NCI-H146 treated with DMSO at 0.1 percent for 48 hours (cell line): ENCODE data around the gene TRIO.

Source experiments
- DNase-seq: peaks from one replicate; lab custom pipeline; 2025; ENCODE audit not compliant: unreplicated experiment; lab: John Stamatoyannopoulos, UW

The TRIO gene

GRCh38 chr5:14166437-14166836 lies 23.3 kb downstream of the TRIO start:
- DNase-seq: no peak

- DNase-seq: no peak
Observed at GRCh38 chr5:14167211-14167845, 24.2 kb downstream of the TRIO start.

DNA sequence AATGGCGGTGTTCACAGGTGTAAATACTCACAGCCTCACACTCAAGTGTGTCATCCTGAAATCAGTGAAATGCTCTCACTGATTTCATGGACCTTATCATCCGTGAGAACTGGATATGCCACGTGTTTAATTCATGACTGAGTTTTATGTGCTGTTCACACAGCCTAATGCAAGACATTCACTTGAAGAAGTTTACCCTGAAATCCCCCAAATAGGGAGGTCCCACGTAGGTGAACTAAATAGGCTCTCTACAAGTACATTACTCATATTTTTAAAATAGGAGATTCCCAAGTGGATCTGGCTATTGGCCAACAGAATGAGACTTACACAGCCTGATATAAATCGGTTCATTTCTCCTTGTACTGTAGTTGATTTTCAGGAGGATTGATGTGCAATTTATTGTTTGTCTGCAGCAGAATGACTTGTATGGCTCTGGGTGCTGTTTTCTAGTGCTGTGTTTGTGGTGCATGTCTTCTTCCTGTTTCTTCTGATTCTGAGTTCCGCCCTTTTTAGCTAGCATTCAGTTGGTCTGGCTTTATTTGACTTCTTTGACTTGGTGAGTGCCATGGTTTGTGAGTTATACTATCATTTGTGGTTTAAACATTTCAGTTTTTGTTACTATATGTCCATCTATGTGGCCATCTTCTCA lies 25.1 kb downstream of the TRIO start:
- DNase-seq: no peak

DNA sequence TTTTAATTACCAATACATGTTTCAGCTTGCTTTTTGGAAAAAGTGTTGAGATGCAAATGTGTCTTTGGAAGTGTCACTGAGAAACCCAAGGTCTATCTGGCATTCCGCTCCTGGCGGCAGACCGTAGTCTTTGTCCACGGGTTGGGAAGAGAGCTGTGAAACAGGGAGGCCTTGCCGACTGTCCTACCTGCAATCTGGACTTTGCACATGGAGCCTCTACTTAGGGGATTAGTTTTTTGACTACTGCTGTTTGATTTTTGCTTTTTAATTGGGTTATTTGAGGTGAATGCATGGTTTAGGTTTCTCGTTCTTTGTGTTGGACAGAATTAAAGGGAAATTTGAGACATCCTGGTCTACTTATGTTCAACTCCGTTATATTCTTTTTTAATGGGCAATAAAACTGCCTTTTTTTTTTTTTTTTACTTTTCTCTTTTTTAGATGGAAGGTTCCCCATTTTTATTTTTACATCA lies 25.7 kb downstream of the TRIO start:
- no peak for DNase-seq

DNA sequence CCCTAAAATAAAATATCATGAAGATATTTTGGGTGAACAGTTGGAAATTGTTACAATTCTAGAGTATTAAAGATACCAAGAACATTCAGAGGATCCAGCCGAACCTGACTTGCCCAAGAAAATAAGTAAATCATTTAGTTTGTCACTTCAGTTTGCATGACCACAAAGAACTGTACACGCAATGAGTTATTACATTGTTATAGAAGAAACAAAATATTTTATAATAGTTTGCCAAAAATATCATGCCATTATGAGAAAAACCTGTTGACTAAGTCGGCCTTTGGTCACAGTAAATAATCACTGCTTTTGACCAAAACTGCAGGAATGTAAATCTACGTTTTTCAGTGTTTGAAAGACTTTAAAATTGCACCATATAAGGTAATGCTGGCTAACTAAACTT lies 27.9 kb downstream of the TRIO start:
- DNase-seq: no peak

DNA sequence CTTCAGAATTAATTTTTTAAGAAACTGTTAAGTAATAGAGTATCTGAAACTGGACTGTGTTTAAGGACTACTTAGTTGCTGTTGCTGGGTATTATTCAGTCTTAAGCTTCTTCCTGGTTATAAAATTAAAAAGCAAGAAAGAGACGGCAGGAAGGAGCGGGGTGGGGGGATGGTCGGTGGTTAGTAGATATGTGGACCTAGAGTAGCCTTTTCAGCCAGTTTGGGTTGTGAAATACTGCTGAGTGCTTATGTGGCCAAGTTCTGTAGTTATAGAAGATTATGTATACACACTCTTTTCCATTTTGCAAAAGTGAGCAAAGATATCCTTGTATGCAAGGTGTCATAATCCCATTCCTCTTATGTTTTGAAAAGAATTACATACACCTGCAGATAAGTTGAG lies 28.5 kb downstream of the TRIO start:
- DNase-seq: no peak

- DNase-seq: no peak
Observed at GRCh38 chr5:14172149-14172795, 29.1 kb downstream of the TRIO start.

DNA sequence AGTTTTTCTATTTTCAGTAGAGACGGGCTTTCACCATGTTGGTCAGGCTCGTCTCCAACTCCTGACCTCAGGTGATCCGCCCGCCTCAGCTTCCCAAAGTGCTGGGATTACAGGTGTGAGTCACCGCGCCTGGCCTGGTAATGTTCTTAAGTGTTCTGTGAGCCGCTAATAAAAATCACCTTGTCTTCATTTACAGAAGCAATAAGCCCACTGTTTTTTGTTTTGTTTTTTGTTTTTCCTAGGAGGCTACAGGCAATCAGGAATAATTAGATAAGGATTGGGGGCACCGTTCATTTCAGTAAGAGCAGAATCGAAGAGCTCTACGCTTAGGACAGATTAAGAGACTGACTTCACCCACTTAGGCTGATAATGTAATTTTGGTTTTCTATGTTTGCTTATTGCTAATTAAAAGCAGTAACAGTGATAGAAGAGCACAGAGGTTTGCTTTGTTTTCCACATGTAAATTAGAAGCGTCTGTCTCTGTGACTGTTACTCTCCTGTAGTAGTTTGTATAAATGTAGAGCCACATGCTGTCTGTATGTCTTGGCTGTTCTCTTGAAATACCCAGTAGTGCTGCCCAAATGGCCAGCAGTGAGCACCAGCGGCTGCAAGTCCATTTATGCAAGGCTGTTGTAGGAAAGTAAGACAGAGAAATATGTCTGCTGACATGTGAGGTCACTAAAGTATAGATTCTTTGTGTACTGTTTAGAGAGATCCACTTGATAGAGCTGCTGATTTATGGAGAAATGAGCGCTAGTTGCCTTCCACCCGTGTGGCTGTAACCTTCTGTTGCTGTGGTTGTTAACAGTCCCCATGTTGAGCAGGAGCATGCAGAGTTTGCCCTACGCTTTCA lies 30.5 kb downstream of the TRIO start:
- DNase-seq: no peak

DNA sequence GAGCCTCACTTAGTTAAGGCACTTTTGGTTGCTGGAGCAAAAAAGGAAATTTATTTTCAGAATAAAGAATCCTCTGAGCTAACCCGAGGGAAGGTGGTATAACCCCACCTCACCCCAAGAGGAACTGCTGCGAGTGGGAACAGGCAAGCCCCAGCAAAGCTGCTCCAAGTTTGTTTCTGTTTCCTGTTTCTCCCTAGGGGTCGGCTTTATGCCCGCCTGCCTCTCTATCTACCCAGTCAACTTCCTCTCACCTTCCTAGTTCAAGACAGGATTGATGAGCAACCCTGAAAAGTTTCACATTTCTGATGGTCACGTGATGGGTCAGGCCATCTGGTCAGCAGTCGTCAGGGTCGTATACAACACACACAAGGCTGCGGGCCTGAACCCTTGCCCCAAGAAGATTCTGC lies 31.1 kb downstream of the TRIO start:
- no peak for DNase-seq

DNA sequence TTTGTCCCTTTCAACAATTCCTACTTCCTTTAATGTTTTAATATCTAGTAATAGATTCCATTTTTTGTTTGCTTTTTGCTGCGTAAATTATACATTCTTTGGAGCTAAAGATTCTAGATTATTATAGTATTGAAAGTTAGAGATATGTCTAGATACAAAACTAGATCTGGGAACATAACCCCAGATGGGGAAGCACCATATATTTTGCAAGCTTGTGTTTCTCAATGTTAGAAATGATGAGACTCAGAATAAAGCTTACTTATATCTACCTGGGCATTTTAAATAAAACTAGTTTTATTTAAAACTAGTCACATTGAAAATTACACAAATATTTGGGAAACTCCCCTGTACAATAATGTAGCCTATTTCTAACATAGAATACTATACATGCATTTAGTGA lies 32.2 kb downstream of the TRIO start:
- no peak for DNase-seq

DNA sequence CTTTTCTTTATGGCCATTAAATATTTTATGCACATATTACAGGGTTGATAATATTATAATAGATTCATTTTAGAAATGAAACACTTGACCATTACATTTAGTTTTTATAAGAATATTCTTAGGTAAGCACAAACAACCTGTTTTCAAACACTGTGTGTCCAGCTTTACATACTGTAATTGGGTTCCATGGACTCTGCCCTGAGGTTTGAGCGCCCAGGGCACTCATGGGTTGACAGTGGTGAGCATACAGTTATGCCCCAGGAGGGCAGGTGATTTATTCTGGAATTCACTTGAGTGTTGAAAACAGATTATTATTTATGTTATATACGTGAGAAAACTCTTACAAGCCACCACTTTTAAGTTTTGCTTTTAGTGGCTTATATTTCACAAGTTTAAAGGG lies 33.7 kb downstream of the TRIO start:
- DNase-seq: no peak

DNA sequence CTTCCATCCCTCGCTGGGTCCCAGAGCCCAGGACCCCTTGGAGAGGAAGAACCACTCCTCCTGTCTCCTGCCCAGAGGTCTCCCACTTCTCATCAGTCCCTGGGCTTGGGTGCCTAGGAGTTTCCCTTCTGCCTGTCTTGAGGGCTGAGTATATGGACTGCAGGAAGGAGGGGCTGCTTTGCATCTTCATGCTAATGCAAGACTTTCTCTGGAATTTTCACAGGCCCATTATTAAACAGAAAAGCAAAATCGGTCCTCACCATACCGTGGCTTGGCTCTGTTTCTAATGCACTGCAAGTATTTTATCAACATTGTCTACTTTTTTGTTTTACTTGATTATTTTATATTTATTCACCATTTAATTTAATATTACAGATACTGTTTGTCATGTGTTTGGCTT lies 34.5 kb downstream of the TRIO start:
- no peak for DNase-seq

DNA sequence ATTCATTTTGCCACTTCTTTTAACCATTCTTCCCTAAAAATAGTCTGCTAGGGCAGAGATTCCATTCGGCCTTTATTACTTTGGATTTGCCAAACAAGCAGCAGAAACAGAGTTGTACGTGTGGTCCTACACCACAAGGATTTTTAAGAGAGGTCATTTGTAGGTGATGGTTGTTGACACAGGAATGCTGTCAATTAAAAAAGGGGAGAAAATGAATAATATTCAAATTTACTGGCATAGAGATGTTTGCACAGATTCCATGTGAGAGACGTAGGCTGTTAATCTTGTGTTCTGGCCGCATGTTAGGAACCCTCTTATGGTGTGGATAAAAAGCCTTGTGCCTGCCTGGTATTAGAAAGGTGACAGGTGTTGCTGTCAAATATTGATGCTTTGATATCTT lies 34.9 kb downstream of the TRIO start:
- DNase-seq: no peak

DNA sequence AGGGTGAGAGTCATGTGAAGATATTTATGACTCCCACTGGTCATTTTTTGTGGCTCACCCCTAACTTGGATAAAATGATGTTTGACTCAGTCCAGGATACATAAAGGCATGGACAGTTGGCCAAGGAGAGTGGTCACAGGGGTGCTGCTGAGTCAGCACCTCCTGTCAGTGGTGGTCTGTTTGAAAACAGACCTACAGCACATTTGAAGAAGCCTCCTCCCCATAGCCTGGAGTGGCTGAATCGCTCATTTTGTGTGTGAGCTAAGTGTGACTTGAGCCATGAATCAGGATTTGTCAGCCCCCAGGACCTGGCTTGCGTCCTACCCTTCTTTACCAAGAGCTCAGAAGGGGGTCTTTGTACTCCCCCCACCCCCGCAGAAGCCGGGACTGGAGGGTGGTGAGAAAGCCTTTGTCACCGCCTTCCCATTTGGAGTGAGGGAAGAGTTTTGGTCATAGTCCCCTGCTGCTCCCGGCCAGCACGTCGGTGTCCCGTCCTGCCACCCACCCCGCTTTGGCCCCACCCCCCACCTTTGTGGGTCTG lies 35.6 kb downstream of the TRIO start:
- no peak for DNase-seq

GRCh38 chr5:14179446-14179845 lies 36.3 kb downstream of the TRIO start:
- no peak for DNase-seq

DNA sequence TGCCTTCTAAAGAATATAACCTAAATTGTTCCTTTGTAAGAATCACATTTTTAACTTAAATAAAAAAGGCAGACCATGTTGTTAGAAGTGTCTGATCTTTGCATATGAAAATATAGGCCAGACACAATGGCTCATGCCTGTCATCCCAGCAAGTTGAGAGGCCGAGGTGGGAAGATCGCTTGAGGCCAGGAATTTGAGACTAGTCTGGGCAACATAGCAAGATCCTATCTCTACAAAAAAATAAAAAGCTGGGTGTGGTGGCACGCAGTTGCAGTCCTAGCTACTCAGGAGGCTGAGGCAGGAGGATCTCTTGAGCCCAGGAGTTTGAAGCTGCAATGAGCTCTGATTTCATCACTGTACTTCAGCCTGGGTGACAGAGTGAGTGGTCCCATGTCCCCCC lies 37.3 kb downstream of the TRIO start:
- DNase-seq: no peak

GRCh38 chr5:14181299-14181968 lies 38.3 kb downstream of the TRIO start:
- DNase-seq: no peak

GRCh38 chr5:14182761-14183160 lies 39.6 kb downstream of the TRIO start:
- DNase-seq: no peak

DNA sequence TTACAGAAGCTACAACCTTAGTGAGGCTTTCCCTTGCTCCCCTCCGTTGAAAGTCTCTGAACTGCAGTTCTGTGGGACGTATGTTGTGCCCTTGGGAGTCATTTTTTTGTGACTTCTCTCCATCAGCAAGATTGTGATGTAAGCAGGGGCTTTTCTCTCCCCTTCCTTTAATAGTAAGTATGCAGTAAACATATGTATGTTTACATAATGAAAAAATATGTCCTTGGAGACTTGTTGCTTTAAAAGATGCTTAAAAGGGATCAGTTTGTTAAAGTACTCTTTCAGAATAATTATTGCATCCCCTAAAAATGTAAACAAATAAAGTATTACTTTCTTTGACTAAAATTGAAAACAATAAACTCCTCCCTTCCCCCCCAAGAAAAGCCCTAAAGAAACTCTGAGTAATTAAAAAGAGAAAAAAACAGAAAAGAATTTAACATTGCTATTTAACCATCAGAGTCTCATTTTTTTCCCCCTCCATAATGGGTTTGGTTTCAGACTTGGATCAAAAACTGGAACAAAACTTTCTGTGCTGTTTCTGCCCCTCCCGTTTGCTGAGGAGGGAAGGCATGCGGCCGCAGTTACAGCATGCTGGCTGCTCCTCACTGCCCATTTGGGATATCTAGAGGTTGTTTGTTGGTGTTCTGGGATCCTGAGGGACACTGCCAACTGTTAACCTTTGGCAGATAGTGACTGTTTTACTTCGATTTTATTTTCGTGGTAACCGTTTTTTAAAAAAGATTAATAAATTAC lies 40.2 kb downstream of the TRIO start:
- no peak for DNase-seq

- no peak for DNase-seq
Observed at GRCh38 chr5:14184082-14184481, 40.9 kb downstream of the TRIO start.
